Hematopoietic multipotent progenitor cell treated with erythropoietin and hydrocortisone succinate and interleukin-3 and kit ligand, for 15 days (in vitro differentiated cells): ENCODE results near the gene MAGI3.

ENCODE experiments used
- DNase-seq: peaks from one replicate; pipeline ENCODE4 v3.0.0-alpha.2; 2015; ENCODE audit warnings: low spot score

The MAGI3 gene

DNA sequence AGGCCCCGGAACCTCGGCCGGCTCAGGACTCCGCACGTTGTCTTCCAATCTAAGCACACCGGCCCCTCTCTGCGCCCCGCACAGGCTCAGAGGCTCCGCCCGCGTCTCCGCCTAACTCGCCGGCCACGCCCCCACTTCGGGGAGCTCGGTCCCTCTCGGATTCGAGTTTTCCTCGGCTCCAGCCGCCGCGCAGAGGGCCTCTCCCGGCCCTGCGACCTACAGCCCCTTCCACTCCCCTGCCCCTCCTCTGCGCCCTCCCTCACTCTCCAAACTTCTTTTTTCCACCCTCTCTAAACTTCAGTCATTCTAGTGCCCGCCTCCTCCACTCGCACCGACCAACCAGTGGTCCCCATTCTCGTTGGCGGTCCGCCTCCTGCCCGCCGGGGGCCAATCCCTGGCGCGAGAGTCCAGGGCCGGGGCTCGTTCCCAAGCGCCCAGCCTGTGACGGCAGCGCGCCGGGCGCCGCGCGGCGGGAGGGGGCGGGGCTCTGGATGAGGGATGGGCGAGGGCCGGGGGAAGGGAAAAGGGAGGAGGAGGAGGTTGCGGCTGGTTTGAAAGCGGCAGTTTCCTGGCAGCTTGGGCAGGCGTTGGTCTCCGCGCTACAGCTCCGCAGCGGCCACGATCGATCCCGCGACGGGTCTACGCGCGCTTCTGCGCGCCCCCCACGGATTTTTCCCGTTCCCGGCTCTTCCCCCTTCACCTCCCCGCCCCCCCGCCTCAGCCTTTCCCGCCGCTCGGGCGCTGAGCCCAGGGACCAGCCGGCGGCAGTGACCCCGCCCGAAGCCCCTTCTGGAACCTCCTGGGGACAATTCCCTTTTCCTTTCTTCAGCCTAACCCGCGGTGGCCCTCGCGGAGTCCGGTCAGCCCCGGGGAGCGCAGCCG is at the start of gene MAGI3:
TSS of gene MAGI3 (plus strand) at position 563 of the 882 bp plus-strand sequence. CDS start 519 bp downstream, outside the sequence.
- peak; percentile 84 for DNase-seq

GRCh38 chr1:113353580-113353979 is 36.7 kb upstream of the MAGI3 start:
- DNase-seq = no peak

DNA sequence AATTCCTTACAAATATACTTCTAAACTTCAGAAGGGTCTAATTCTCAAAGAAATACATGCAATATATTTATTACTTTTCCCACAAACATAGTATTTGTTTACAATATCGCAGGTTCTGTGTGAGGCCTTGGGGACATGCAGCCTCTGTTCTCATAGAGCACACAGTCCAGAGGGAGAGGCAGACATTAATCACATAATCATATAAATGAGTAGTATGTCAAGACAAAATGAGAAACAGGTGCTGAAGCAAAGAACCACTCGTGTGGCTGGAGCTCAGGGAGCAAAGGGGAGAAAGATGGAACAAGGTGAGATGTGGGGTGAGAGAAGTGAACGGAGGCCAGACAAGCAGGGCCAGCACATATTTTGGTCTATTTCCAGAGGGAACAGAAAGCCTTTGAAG is 26.4 kb upstream of the MAGI3 start:
- DNase-seq = no peak

DNA sequence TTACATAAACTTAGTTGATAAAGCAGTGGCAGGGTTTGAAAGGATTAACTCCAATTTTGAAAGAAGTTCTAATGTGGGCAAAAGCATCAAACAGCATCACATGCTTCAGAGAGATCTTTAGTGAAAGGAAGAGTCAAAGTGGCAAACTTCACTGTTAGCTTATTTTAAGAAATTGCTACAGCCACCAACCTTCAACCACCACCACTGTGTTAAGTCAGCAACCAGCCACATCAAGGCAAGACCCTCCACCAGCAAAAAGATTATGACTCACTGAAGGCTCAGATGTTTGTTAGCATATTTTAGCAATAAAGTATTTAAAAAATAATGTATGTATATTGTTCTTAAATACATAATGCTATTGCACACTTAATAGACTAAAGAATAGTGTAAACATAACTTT is 21.3 kb upstream of the MAGI3 start:
- DNase-seq = no peak

GRCh38 chr1:113369699-113370098 is 20.6 kb upstream of the MAGI3 start:
- no peak for DNase-seq

DNA sequence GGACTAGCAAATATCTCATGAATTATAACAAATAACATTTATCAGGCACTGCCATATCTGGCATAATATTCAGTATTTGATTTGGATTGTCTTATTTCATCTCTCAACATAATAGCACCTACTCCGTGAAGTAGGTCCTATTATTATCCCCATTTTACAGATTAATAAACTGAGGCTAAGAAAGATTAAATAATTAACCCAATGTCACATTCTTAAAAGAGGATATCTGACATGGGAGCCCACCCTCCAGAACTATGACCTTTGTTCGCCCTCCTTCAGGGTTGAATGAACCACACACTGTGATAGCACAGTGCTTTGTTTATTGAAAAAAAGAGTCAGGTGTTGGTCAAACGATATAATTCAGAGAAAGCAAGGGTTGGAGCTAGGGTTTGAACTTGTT is 19.4 kb upstream of the MAGI3 start:
- DNase-seq = no peak

DNA sequence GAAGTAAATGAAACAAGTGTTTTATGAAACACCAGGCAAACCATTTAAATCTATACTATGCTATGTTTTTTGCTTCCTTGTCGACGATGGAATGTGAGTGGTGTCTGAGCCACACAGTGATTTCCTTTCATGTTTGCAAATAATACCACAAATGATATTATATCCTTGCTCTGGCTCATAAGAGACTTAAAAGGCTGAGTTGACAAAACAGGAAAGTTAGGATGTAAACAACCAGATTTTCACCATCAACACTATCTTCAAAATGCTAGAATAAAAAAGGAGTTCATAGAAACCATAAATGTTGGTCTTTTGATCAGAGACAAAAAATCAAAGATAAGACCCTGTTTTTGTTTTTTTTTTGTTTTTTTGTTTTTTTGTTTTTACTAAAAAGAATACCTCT is 17.8 kb upstream of the MAGI3 start:
- DNase-seq = no peak

GRCh38 chr1:113373644-113374043 is 16.7 kb upstream of the MAGI3 start:
- DNase-seq = no peak

DNA sequence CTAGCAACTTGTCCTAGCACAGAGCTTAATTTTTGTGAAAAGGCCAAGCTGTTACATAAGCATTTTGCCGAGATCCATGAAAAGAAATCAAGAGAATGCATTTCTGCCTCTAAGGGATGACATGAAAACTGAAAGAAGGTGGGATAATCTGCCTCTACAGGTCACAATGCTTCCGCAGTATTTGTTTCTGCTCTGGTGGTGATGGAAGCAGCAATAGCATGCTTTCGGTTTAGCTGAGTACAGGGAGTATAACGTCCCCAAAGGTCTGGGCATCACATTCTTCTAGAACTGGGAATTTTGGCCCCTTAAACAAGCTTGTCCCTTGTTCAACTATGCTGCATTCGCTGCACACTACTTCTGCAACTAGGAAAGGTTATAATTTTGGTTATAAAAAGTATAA is 14.4 kb upstream of the MAGI3 start:
- no peak for DNase-seq

DNA sequence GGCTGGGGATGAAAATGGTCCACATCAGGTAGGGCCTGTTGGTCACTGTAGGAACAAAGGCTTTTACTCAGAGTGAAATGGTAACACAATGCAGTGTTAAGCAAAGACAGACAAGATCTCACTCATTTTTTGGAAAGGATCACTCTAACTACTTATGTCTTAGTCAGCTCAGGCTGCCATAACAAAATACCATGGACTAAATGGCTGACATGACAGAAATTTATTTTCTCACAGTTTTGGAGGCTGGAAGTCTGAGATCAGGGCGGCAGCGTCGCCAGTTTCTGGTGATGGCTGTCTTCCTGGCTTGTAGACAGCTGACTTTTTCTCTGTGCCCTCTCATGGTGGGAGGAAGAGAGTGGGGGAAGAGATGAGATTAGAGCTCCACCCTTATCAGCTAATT is 10.2 kb upstream of the MAGI3 start:
- no peak for DNase-seq

DNA sequence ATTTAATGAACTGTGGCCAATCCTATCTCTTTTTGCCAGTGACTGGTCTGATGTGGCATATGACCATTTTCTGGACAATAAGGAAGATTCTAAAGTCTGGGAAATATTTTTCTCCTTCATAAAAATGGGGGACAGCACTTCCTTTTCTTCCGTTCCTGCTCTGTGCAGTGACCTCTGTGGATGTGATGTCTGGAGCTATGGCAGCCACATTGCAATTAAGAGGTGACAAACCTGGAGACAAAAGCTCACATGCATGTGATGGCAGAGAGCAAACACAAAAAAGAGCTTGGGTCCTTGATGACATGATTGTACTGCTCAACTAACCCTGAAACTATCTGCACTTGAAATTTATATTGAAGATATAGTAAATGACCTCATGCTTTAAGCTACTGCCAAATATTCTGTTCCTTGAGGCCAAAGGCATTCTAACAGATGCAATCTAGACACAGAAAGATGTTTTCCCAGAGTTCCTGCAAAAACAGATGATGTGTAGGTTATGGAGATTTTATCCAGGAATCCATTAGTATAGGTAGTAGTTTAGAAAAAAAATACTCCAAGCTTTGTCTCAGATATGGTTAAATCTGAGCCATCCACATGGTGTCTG is 2.2 kb upstream of the MAGI3 start:
- no peak for DNase-seq

- no peak for DNase-seq
Observed at GRCh38 chr1:113388621-113389358, 1.5 kb upstream of the MAGI3 start.

DNA sequence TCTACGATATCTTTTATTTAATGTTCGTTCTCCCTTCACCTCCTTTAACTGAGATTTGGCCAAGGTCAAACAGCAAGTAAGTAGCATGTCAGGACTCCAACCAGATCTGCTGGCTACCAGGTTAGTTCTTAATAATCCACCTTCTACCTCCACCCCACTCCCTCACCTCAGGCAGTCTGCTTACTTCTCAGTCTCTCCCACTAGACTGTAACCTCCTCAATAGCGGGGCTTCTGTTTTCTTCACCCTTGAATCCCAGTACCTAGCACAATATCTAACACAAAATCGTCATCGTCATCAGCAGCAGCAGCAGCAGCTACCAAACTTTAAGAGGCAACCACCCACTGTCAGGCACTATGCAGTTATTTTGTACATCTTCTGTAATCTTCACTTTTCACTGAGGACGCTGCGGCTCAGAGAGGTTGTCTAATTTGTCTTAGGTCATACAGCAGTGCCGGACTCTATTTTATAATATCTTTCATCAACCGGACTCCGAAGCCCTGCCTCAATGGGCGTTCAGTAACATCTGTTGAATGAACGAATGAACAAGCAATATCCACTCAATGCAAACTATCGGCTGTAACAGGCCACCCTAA is 859 bp upstream of the MAGI3 start:
- DNase-seq = no peak

DNA sequence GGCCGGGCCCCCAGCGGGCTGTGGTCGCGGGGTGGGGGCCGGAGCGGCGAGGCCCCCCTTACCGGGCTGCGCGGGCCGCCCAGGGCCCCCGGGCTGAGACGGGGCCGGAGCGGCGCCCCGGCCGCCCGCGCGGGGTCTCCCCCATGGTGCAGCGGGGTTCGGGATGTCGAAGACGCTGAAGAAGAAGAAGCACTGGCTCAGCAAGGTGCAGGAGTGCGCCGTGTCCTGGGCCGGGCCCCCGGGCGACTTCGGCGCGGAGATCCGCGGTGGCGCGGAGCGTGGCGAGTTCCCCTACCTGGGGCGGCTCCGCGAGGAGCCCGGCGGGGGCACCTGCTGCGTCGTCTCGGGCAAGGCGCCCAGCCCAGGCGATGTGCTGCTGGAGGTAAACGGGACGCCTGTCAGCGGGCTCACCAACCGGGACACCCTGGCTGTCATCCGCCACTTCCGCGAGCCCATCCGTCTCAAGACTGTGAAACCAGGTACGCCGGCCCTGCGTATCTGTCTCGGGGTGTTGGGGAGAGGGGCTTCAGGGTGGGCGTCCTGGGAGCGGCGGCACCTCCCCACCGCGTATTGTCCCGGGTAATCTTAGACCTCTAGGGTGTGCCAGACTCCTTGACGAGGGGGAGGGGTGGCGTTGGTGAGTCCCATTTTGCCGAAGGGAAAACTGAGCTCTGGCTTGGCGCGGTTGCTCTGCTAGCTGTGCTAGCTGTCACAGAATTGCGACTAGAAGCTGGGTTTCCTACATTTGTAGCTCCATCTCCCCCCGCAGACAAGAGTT is 745 bp downstream of the MAGI3 start:
- no peak for DNase-seq

- no peak for DNase-seq
Observed at GRCh38 chr1:113391649-113392271, 1.4 kb downstream of the MAGI3 start.

DNA sequence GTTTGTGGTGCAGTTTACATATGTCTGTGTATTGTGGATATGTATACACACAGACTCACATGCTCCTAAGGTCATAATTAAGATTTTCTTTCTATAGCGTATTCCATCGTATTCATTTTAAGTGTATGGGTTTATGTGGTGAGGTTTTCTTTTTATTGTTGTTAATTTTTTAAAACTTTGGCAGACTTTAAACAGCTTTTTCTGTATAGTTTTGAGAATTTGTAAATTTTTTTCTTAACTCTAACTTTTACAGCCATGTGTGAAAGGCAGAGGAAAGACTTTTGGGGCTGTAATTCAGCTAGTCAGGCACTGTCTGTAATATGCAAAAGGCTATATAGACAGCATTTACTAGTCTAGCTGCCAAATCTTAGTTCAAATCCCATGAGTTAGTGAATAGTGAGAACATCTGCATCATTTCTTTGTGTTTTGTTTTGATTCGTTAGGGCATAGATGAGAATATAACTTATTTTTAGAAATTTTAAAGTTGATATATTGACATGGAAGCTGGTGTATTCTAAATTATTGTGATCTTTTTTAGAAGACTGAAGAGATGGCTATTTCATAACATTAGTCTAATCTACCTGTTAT is 2.3 kb downstream of the MAGI3 start:
- DNase-seq = no peak

- no peak for DNase-seq
Observed at GRCh38 chr1:113394043-113394862, 3.9 kb downstream of the MAGI3 start.

- no peak for DNase-seq
Observed at GRCh38 chr1:113394863-113395259, 4.5 kb downstream of the MAGI3 start.

DNA sequence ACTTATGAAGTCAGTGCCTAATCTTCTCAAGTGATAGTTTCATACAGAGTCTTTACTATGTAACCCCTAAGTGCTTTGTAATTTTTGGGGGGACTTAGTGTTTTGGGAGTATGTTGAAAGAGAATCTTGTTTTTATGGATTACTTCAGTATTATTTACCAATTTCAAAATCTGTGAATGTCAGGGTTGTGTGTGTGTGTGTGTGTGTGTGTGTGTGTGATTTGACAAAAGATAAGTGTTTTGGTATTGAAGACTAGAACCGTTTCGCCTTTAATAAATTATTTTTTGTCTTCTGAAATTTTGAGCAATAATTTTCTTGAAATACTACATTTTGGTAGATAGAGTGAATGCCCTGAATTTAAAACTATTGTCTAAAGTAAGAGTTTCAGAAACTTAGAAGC is 5.8 kb downstream of the MAGI3 start:
- no peak for DNase-seq

- no peak for DNase-seq
Observed at GRCh38 chr1:113396585-113396984, 6.3 kb downstream of the MAGI3 start.
